H1 (cell line): ENCODE measurements around the gene SLC23A1. TPM values are rescaled to one million over a fixed set of nuclear protein-coding genes. Genes with fewer than 3 reads are reported as not detected.

Source experiments
- CHD2 ChIP-seq: IDR thresholded peaks from 2 replicates; pipeline ENCODE4 v1.6.1; 2012; ENCODE audit warnings: low read length, improper control_type of control experiment
- CREB1 ChIP-seq: IDR thresholded peaks from 2 replicates; pipeline ENCODE4 v1.6.1; 2012; ENCODE audit warnings: inconsistent platforms
- HDAC6 ChIP-seq: IDR thresholded peaks from one replicate; pipeline ENCODE4 v1.7.1; 2012; ENCODE audit warnings: low read depth, mild to moderate bottlenecking, inconsistent platforms, low read length, moderate library complexity
- KDM4A ChIP-seq: IDR thresholded peaks from one replicate; pipeline ENCODE4 v1.7.1; 2012; ENCODE audit warnings: low read depth, mild to moderate bottlenecking, moderate library complexity, low read length, inconsistent platforms; ENCODE audit not compliant: severe bottlenecking
- NANOG ChIP-seq: IDR thresholded peaks from 2 replicates; pipeline ENCODE4 v1.6.1; 2011; ENCODE audit warnings: low read length, low read depth, mild to moderate bottlenecking, inconsistent platforms; ENCODE audit not compliant: insufficient read depth, poor library complexity, severe bottlenecking
- RXRA ChIP-seq: IDR thresholded peaks from 2 replicates; pipeline ENCODE4 v1.6.1; 2011; ENCODE audit warnings: low read depth, mild to moderate bottlenecking, low read length, moderate library complexity; ENCODE audit not compliant: insufficient read depth
- SUZ12 ChIP-seq: fragments of 200-600 bp; sonication (generic); IDR thresholded peaks from 2 replicates; pipeline ENCODE4 v1.6.1; 2012; ENCODE audit warnings: mild to moderate bottlenecking, inconsistent platforms, low read length, moderate library complexity, mixed read lengths
- TCF12 ChIP-seq: IDR thresholded peaks from 2 replicates; pipeline ENCODE4 v1.6.1; 2011; ENCODE audit warnings: low read depth, mild to moderate bottlenecking, low read length
- TEAD4 ChIP-seq: IDR thresholded peaks from 2 replicates; pipeline ENCODE4 v1.6.1; 2012; ENCODE audit warnings: low read depth, low read length, inconsistent platforms, mixed read lengths
- YY1 ChIP-seq: IDR thresholded peaks from 2 replicates; pipeline ENCODE4 v1.6.1; 2011; ENCODE audit warnings: low read depth, mild to moderate bottlenecking, low read length
- polyA plus RNA-seq, 7 experiments: library from polyadenylated mRNA; depleted of rRNA in 3 of 7; stranded (reverse) in 5 of 7; unstranded in 2 of 7; fragments of >200 nt in 5 of 7; fragments of 200-250 nt in 2 of 7; gene quantifications; 1 replicate in 5 of 7; 2 replicates in 1 of 7; 4 replicates in 1 of 7; pipeline versions ENCODE4 v1.2.1 to v1.2.3, GENCODE V29; 2011 to 2013; ENCODE audit warnings: missing spikeins in 2 of 7, mixed read lengths in 2 of 7
- total RNA-seq: library from RNA; stranded (reverse); fragmentation: NEBNext Ultra II Directional; extraction: Animal tissue kit (Norgen Biotek cat#: 25700); gene quantifications from 2 replicates; pipeline ENCODE4 v1.2.1, GENCODE V29; 2021
- TF ChIP-seq, protein P1 (sequence below): fragments of 300-600 bp; sonication (generic); IDR thresholded peaks from 2 replicates; pipeline ENCODE4 v1.7.1; 2012; ENCODE audit warnings: low read length, moderate library complexity, mild to moderate bottlenecking, inconsistent platforms; ENCODE audit not compliant: insufficient replicate concordance

SLC23A1 gene
- total and polyA plus RNA-seq, 2 of the 8 experiments (the other 6 are each of a cell fraction or from before 2014, with no cell fraction given), result not detected

DNA sequence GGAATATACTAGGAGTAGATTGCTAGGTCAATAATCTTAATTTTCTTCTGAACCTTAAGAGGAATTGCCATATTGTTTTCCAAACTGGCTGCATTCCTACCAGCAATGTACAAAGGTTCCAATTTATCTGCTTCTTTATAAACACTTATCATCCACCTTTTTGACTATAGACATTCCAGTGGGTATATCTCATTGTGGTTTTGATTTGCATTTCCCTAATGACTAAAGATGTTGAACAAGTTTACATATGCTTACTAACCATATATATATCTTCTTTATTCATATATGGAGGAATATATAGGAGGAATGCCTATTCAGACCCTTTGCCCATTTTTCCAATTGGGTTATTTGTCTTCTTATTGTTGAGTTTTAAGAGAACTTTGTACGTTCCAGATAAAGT lies 48.6 kb upstream of the SLC23A1 start (continued):
- TF ChIP-seq, protein P1, sequence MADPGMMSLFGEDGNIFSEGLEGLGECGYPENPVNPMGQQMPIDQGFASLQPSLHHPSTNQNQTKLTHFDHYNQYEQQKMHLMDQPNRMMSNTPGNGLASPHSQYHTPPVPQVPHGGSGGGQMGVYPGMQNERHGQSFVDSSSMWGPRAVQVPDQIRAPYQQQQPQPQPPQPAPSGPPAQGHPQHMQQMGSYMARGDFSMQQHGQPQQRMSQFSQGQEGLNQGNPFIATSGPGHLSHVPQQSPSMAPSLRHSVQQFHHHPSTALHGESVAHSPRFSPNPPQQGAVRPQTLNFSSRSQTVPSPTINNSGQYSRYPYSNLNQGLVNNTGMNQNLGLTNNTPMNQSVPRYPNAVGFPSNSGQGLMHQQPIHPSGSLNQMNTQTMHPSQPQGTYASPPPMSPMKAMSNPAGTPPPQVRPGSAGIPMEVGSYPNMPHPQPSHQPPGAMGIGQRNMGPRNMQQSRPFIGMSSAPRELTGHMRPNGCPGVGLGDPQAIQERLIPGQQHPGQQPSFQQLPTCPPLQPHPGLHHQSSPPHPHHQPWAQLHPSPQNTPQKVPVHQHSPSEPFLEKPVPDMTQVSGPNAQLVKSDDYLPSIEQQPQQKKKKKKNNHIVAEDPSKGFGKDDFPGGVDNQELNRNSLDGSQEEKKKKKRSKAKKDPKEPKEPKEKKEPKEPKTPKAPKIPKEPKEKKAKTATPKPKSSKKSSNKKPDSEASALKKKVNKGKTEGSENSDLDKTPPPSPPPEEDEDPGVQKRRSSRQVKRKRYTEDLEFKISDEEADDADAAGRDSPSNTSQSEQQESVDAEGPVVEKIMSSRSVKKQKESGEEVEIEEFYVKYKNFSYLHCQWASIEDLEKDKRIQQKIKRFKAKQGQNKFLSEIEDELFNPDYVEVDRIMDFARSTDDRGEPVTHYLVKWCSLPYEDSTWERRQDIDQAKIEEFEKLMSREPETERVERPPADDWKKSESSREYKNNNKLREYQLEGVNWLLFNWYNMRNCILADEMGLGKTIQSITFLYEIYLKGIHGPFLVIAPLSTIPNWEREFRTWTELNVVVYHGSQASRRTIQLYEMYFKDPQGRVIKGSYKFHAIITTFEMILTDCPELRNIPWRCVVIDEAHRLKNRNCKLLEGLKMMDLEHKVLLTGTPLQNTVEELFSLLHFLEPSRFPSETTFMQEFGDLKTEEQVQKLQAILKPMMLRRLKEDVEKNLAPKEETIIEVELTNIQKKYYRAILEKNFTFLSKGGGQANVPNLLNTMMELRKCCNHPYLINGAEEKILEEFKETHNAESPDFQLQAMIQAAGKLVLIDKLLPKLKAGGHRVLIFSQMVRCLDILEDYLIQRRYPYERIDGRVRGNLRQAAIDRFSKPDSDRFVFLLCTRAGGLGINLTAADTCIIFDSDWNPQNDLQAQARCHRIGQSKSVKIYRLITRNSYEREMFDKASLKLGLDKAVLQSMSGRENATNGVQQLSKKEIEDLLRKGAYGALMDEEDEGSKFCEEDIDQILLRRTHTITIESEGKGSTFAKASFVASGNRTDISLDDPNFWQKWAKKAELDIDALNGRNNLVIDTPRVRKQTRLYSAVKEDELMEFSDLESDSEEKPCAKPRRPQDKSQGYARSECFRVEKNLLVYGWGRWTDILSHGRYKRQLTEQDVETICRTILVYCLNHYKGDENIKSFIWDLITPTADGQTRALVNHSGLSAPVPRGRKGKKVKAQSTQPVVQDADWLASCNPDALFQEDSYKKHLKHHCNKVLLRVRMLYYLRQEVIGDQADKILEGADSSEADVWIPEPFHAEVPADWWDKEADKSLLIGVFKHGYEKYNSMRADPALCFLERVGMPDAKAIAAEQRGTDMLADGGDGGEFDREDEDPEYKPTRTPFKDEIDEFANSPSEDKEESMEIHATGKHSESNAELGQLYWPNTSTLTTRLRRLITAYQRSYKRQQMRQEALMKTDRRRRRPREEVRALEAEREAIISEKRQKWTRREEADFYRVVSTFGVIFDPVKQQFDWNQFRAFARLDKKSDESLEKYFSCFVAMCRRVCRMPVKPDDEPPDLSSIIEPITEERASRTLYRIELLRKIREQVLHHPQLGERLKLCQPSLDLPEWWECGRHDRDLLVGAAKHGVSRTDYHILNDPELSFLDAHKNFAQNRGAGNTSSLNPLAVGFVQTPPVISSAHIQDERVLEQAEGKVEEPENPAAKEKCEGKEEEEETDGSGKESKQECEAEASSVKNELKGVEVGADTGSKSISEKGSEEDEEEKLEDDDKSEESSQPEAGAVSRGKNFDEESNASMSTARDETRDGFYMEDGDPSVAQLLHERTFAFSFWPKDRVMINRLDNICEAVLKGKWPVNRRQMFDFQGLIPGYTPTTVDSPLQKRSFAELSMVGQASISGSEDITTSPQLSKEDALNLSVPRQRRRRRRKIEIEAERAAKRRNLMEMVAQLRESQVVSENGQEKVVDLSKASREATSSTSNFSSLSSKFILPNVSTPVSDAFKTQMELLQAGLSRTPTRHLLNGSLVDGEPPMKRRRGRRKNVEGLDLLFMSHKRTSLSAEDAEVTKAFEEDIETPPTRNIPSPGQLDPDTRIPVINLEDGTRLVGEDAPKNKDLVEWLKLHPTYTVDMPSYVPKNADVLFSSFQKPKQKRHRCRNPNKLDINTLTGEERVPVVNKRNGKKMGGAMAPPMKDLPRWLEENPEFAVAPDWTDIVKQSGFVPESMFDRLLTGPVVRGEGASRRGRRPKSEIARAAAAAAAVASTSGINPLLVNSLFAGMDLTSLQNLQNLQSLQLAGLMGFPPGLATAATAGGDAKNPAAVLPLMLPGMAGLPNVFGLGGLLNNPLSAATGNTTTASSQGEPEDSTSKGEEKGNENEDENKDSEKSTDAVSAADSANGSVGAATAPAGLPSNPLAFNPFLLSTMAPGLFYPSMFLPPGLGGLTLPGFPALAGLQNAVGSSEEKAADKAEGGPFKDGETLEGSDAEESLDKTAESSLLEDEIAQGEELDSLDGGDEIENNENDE, result no peak
- no peak for TF ChIP-seq NANOG
- no peak for TF ChIP-seq SUZ12
- no peak for TF ChIP-seq TCF12
- TF ChIP-seq CREB1, result no peak
- TF ChIP-seq KDM4A, result no peak
- no peak for TF ChIP-seq YY1
- TF ChIP-seq CHD2, result no peak
- TF ChIP-seq RXRA, result no peak
- no peak for TF ChIP-seq TEAD4
- TF ChIP-seq HDAC6, result no peak
